Esophagus muscularis mucosa (tissue), 4 donors: ENCODE measurements around the gene STARD7. TPM values are rescaled to one million over a fixed set of nuclear protein-coding genes. Genes with fewer than 3 reads are reported as not detected.

Experiments used
- DNase-seq: peaks from one replicate; pipeline ENCODE4 v3.0.0-alpha.2; 2017; ENCODE audit errors: extremely low spot score
- H3K27ac ChIP-seq, 4 donors: fragments of 200-600 bp; sonication (generic); replicated peaks in 1 of 4; 1 replicate in 3 of 4; 2 replicates in 1 of 4; pipeline ENCODE4 v1.5.1; 2016 to 2019; ENCODE audit warnings: mild to moderate bottlenecking in 1 of 4
- H3K27me3 ChIP-seq, 4 donors: fragments of 200-600 bp; sonication (generic); one replicate each; pipeline versions ENCODE4 v1.5.1 to v1.6.0; 2016 to 2019
- H3K36me3 ChIP-seq, 4 donors: fragments of 200-600 bp; sonication (generic); one replicate each; pipeline ENCODE4 v1.5.1; 2016 to 2019
- H3K4me1 ChIP-seq, 4 donors: fragments of 200-600 bp; sonication (generic); one replicate each; pipeline ENCODE4 v1.5.1; 2016 to 2019
- H3K4me3 ChIP-seq, 4 donors: fragments of 200-600 bp; sonication (generic); 1 replicate in 2 of 4; 2 replicates in 2 of 4; pipeline ENCODE4 v1.5.1; 2016 to 2019; ENCODE audit warnings: mild to moderate bottlenecking in 4 of 4, moderate library complexity in 1 of 4
- H3K9me3 ChIP-seq, 4 donors: fragments of 200-600 bp; sonication (generic); 1 replicate in 3 of 4; 2 replicates in 1 of 4; pipeline ENCODE4 v1.5.1; 2016 to 2019
- CTCF ChIP-seq, 3 experiments: fragments of 200-600 bp in 2 of 3; fragments of 450-650 bp in 1 of 3; sonication (generic) in 2 of 3; IDR thresholded peaks; one replicate each; pipeline ENCODE4 v1.5.1; 2017 to 2019; ENCODE audit warnings: antibody characterized with exemption in 3 of 3, mild to moderate bottlenecking in 2 of 3, moderate library complexity in 1 of 3
- EP300 ChIP-seq: sonication (generic); formaldehyde crosslinking; IDR thresholded peaks from one replicate; pipeline ENCODE4 v1.6.1; 2017; ENCODE audit warnings: antibody characterized with exemption
- POLR2A ChIP-seq: fragments of 450-650 bp; IDR thresholded peaks from one replicate; pipeline ENCODE4 v1.6.1; 2017; ENCODE audit warnings: antibody characterized with exemption, moderate library complexity, mild to moderate bottlenecking, low read depth
- POLR2AphosphoS5 ChIP-seq, 2 donors: sonication (generic); formaldehyde crosslinking; IDR thresholded peaks; one replicate each; pipeline ENCODE4 v1.6.1; 2017; ENCODE audit warnings: antibody characterized with exemption in 2 of 2
- WGBS: methylation state at CpG from one replicate; pipeline ENCODE4 v1.1.5; 2018; 5-methylcytosine and 5-hydroxymethylcytosine counted together
- intact Hi-C: fragments of 100-400 bp; cut with DNase I; formaldehyde crosslinking; loops from one replicate; pipeline ENCODE4 v1.15.1; 2023
- total RNA-seq, 4 donors: library from RNA; depleted of rRNA; stranded (reverse); fragments of >200 nt; gene quantifications; one replicate each; pipeline versions ENCODE4 v1.1.0 to v1.2.1, GENCODE V29; 2016

The STARD7 gene
- total RNA-seq, 4 donors from 2014 or later, result 85.0 to 110 (median 92.2) TPM

- TF ChIP-seq EP300 (no peak), CTCF (IDR thresholded peaks at IDR 0.05) (no peak), POLR2A (no peak), POLR2AphosphoS5 (IDR thresholded peaks at IDR 0.05) (peak; percentile 54 to 60)
- H3K27ac ChIP-seq, result peak within 1 kb of the TSS; percentile 47 to 75 (median 58)
- intact Hi-C loops, result loop anchor here (5.0 kb wide), 1 partner anchor 112 kb away; no protein-coding TSS in a partner anchor
- H3K27me3 ChIP-seq, result no peaks in the 10 kb centered on the region
- H3K4me3 ChIP-seq, result peak within 1 kb of the TSS; percentile 62 to 70 (median 68)
- H3K36me3 ChIP-seq, result no peaks in the 10 kb centered on the region
- 25% methylated on average over 6 of the region's 94 CpGs for whole genome bisulfite sequencing
- H3K9me3 ChIP-seq, result no peaks in the 10 kb centered on the region
- peaks cover 25 to 50% (median 48%) of the 10 kb centered on the region in 4 donors for H3K4me1 ChIP-seq
- peak; percentile 95 for DNase-seq
These were observed 63.4 kb downstream of the STARD7 start, which contains the start of gene DUSP2 for GRCh38 chr2:96145036-96145847. TSS of gene DUSP2 (minus strand) at chr2:96145440. CDS start at chr2:96145354, 86 bp downstream.

GRCh38 chr2:96144481-96145035 is 64.1 kb downstream of the STARD7 start:
- WGBS, result 10% methylated on average over 10 of the region's 35 CpGs
- Histone ChIP-seq H3K36me3 (no peaks in the 10 kb centered on the region), H3K27me3 (no peaks in the 10 kb centered on the region), H3K27ac (peak overlapping the region in 2 of 4 donors; percentile 69 to 75), H3K4me3 (peak overlapping the region; percentile 62 to 70 (median 68)), H3K4me1 (peaks cover 25 to 50% (median 48%) of the 10 kb centered on the region in 4 donors), H3K9me3 (no peaks in the 10 kb centered on the region)
- no peak for DNase-seq
- intact Hi-C loops, result loop anchor here (5.0 kb wide), 1 partner anchor 113 kb away; no protein-coding TSS in a partner anchor
- TF ChIP-seq CTCF (IDR thresholded peaks at IDR 0.05) (no peak), POLR2AphosphoS5 (IDR thresholded peaks at IDR 0.05) (no peak), EP300 (no peak), POLR2A (no peak)

GRCh38 chr2:96143848-96144480 is 64.7 kb downstream of the STARD7 start:
- H3K27ac ChIP-seq, result no peak overlapping the region

More at GRCh38 chr2:96143848-96144480, 64.7 kb downstream of the STARD7 start:
- Histone ChIP-seq H3K36me3 (no peaks in the 10 kb centered on the region), H3K27me3 (no peaks in the 10 kb centered on the region), H3K4me1 (peaks cover 25 to 49% (median 47%) of the 10 kb centered on the region in 4 donors), H3K4me3 (peak overlapping the region; percentile 62 to 70 (median 68)), H3K9me3 (no peaks in the 10 kb centered on the region)
- 92% methylated on average over 18 of the region's 23 CpGs for WGBS
- intact Hi-C loops, result no loop called here
- DNase-seq, result no peak
- TF ChIP-seq POLR2AphosphoS5 (IDR thresholded peaks at IDR 0.05) (no peak), CTCF (IDR thresholded peaks at IDR 0.05) (no peak), POLR2A (no peak), EP300 (no peak)
